CD14-positive monocyte (primary cell): ENCODE results near the gene CPED1. TPM values are rescaled to one million over a fixed set of nuclear protein-coding genes. Genes with fewer than 3 reads are reported as not detected.

Experiments
- DNase-seq, 3 donors: peaks; one replicate each; pipeline ENCODE4 v3.0.0-alpha.2; 2011 to 2022
- H2AFZ ChIP-seq: 2 replicates; pipeline ENCODE4 v1.6.0; 2012; ENCODE audit warnings: mild to moderate bottlenecking, low read depth, low read length, inconsistent platforms; ENCODE audit not compliant: insufficient read depth, poor library complexity, severe bottlenecking
- H3K27ac ChIP-seq, 2 donors: 1 replicate in 1 of 2; 2 replicates in 1 of 2; pipeline ENCODE4 v1.5.1; 2012 to 2013; ENCODE audit warnings: low read length in 2 of 2, control low read depth in 1 of 2, inconsistent platforms in 1 of 2, low read depth in 1 of 2, mild to moderate bottlenecking in 1 of 2
- H3K27me3 ChIP-seq, 2 donors: one replicate each; pipeline versions ENCODE4 v1.6.0 to v1.6.1; 2011 to 2013; ENCODE audit warnings: low read length in 2 of 2; ENCODE audit not compliant: control insufficient read depth in 2 of 2, insufficient read depth in 2 of 2
- H3K36me3 ChIP-seq, 2 donors: replicated peaks in 1 of 2; 1 replicate in 1 of 2; 2 replicates in 1 of 2; pipeline versions ENCODE4 v1.5.1 to v1.6.1; 2012 to 2013; ENCODE audit warnings: low read length in 2 of 2, control low read depth in 1 of 2, inconsistent platforms in 1 of 2, mild to moderate bottlenecking in 1 of 2; ENCODE audit not compliant: insufficient read depth in 2 of 2, control insufficient read depth in 1 of 2
- H3K4me1 ChIP-seq, 2 donors: 1 replicate in 1 of 2; 2 replicates in 1 of 2; pipeline versions ENCODE4 v1.5.1 to v1.6.1; 2012 to 2013; ENCODE audit warnings: low read length in 2 of 2, control low read depth in 1 of 2, inconsistent platforms in 1 of 2, mild to moderate bottlenecking in 1 of 2, moderate library complexity in 1 of 2; ENCODE audit not compliant: insufficient read depth in 2 of 2, control insufficient read depth in 1 of 2
- H3K4me2 ChIP-seq: replicated peaks from 2 replicates; pipeline ENCODE3; 2012; ENCODE audit warnings: low read length, moderate library complexity, mild to moderate bottlenecking; ENCODE audit not compliant: poor library complexity, severe bottlenecking; ENCODE audit errors: extremely low read depth
- H3K4me3 ChIP-seq, 3 experiments: fragments of 200-600 bp in 1 of 3; sonication (generic) in 1 of 3; replicated peaks in 1 of 3; 1 replicate in 2 of 3; 2 replicates in 1 of 3; pipeline ENCODE4 v1.5.1; 2011 to 2013; ENCODE audit warnings: low read length in 3 of 3, mild to moderate bottlenecking in 3 of 3, control low read depth in 2 of 3, low read depth in 2 of 3, inconsistent platforms in 1 of 3, moderate library complexity in 1 of 3
- H3K79me2 ChIP-seq: 2 replicates; pipeline ENCODE4 v1.6.0; 2012; ENCODE audit warnings: mild to moderate bottlenecking, control low read depth, inconsistent platforms, low read length, moderate library complexity; ENCODE audit not compliant: insufficient read depth
- H3K9ac ChIP-seq: 2 replicates; pipeline ENCODE4 v1.6.0; 2017; ENCODE audit warnings: low read length, mild to moderate bottlenecking; ENCODE audit not compliant: insufficient read depth, poor library complexity, severe bottlenecking
- H3K9me3 ChIP-seq, 2 donors: replicated peaks in 1 of 2; 1 replicate in 1 of 2; 2 replicates in 1 of 2; pipeline versions ENCODE4 v1.5.1 to v1.6.1; 2012 to 2013; ENCODE audit warnings: low read length in 2 of 2, control low read depth in 1 of 2; ENCODE audit not compliant: control insufficient read depth in 1 of 2, insufficient read depth in 1 of 2
- H4K20me1 ChIP-seq: 2 replicates; pipeline ENCODE4 v1.6.0; 2012; ENCODE audit warnings: mild to moderate bottlenecking, low read length, control low read depth, moderate library complexity; ENCODE audit not compliant: insufficient read depth
- H3K27ac Mint-ChIP-seq, 7 donors: one replicate each; pipeline ENCODE4 v1.8.0; 2020; ENCODE audit warnings: mild to moderate bottlenecking in 7 of 7, mixed read lengths in 7 of 7, moderate library complexity in 6 of 7, inconsistent platforms in 2 of 7
- H3K27me3 Mint-ChIP-seq, 3 donors: one replicate each; pipeline ENCODE4 v1.8.0; 2021 to 2022; ENCODE audit warnings: low read depth in 3 of 3, mild to moderate bottlenecking in 3 of 3, mixed read lengths in 3 of 3, moderate library complexity in 3 of 3, inconsistent platforms in 1 of 3
- H3K36me3 Mint-ChIP-seq, 2 donors: one replicate each; pipeline ENCODE4 v1.8.0; 2020; ENCODE audit warnings: mixed read lengths in 2 of 2, inconsistent platforms in 1 of 2, mild to moderate bottlenecking in 1 of 2
- H3K4me1 Mint-ChIP-seq: one replicate; pipeline ENCODE4 v1.8.0; 2020; ENCODE audit warnings: mild to moderate bottlenecking, mixed read lengths
- H3K4me3 Mint-ChIP-seq, 2 donors: one replicate each; pipeline ENCODE4 v1.8.0; 2020; ENCODE audit warnings: mild to moderate bottlenecking in 2 of 2, mixed read lengths in 2 of 2, moderate library complexity in 1 of 2
- H3K9me3 Mint-ChIP-seq, 7 donors: one replicate each; pipeline ENCODE4 v1.8.0; 2020 to 2022; ENCODE audit warnings: mixed read lengths in 7 of 7, mild to moderate bottlenecking in 6 of 7, moderate library complexity in 6 of 7, inconsistent platforms in 2 of 7
- CTCF ChIP-seq: fragments of 200-600 bp; IDR thresholded peaks from one replicate; pipeline ENCODE4 v1.8.0; 2022; ENCODE audit warnings: antibody characterized with exemption, mild to moderate bottlenecking
- WGBS: methylation state at CpG from one replicate; pipeline ENCODE4 v1.1.5; 2013; ENCODE audit warnings: missing lambda C conversion rate; ENCODE audit not compliant: insufficient coverage; 5-methylcytosine and 5-hydroxymethylcytosine counted together
- intact Hi-C, 2 donors: fragments of 100-400 bp; cut with micrococcal nuclease; formaldehyde crosslinking; loops; one replicate each; pipeline versions ENCODE4 v1.15.0 to v1.15.1; 2023
- polyA plus RNA-seq, 3 donors: library from polyadenylated mRNA; depleted of rRNA in 1 of 3; unstranded in 2 of 3; stranded (reverse) in 1 of 3; fragments of 300-500 nt in 2 of 3; fragments of >200 nt in 1 of 3; fragmentation: Illumina TruSeq in 2 of 3; gene quantifications; 1 replicate in 2 of 3; 2 replicates in 1 of 3; pipeline ENCODE4 v1.2.3, GENCODE V29; 2012 to 2021

Gene CPED1
- polyA plus RNA-seq, 3 donors: 9.8 to 30.0 (median 20.4) TPM

GRCh38 chr7:121279060-121279620 lies 290.6 kb downstream of the CPED1 start:
- H3K27me3 ChIP-seq: no peaks in the 10 kb centered on the region
- Mint-ChIP-seq H3K36me3 (no peaks in the 10 kb centered on the region), H3K27ac (no peak overlapping the region), H3K4me1 (no peaks in the 10 kb centered on the region), H3K9me3 (peaks cover under 1 to 8% (median 5%) of the 10 kb centered on the region in 7 donors), H3K27me3 (peaks cover 0 to 1% (median 0%) of the 10 kb centered on the region in 3 donors), H3K4me3 (no peak overlapping the region)
- no peak overlapping the region for H3K4me2 ChIP-seq
- peaks cover 0 to 7% of the 10 kb centered on the region in 2 donors for H3K9me3 ChIP-seq
- no peaks in the 10 kb centered on the region for H3K4me1 ChIP-seq
- intact Hi-C loops: no loop called here
- H3K27ac ChIP-seq: no peak overlapping the region
- no peaks in the 10 kb centered on the region for H4K20me1 ChIP-seq
- no peak overlapping the region for H3K4me3 ChIP-seq
- no peaks in the 10 kb centered on the region for H3K36me3 ChIP-seq
- H3K9ac ChIP-seq: no peak overlapping the region
- no peak overlapping the region for H2AFZ ChIP-seq
- DNase-seq: no peak
- TF ChIP-seq CTCF: no peak
- H3K79me2 ChIP-seq: no peaks in the 10 kb centered on the region
- no CpG with 5 or more reads among the region's 2 CpGs for WGBS

- no peaks in the 10 kb centered on the region for H4K20me1 ChIP-seq
- H2AFZ ChIP-seq: no peak overlapping the region
- H3K4me3 Mint-ChIP-seq: no peak overlapping the region
- H3K9ac ChIP-seq: no peak overlapping the region
- no peaks in the 10 kb centered on the region for H3K4me1 Mint-ChIP-seq
- WGBS: no CpG with 5 or more reads among the region's 4 CpGs
- H3K79me2 ChIP-seq: no peaks in the 10 kb centered on the region
- no peak overlapping the region for H3K27ac ChIP-seq
- H3K4me2 ChIP-seq: no peak overlapping the region
- H3K27me3 Mint-ChIP-seq: peaks cover 0 to 1% (median 0%) of the 10 kb centered on the region in 3 donors
- H3K4me3 ChIP-seq: no peak overlapping the region
- no peak for DNase-seq
- peaks cover 6 to 14% (median 9%) of the 10 kb centered on the region in 7 donors for H3K9me3 Mint-ChIP-seq
- H3K9me3 ChIP-seq: peaks cover 4 to 8% of the 10 kb centered on the region in 2 donors
- no peaks in the 10 kb centered on the region for H3K36me3 Mint-ChIP-seq
- H3K4me1 ChIP-seq: no peaks in the 10 kb centered on the region
- no peak overlapping the region for H3K27ac Mint-ChIP-seq
- intact Hi-C loops: no loop called here
- no peaks in the 10 kb centered on the region for H3K36me3 ChIP-seq
- no peaks in the 10 kb centered on the region for H3K27me3 ChIP-seq
- no peak for TF ChIP-seq CTCF
These were observed 291.3 kb downstream of the CPED1 start for GRCh38 chr7:121279822-121280221.
